DOHH2 (cell line): ENCODE measurements around the gene MYLK3.

ENCODE experiments used
- H3F3A ChIP-seq: fragments of 200-600 bp; sonication (generic), shearing (Covaris generic); 2 replicates; pipeline ENCODE4 v1.6.0; 2016; ENCODE audit warnings: antibody characterized with exemption, mild to moderate bottlenecking; ENCODE audit not compliant: control insufficient read depth, insufficient read depth
- H3K27ac ChIP-seq: fragments of 200-600 bp; sonication (generic); 2 replicates; pipeline ENCODE4 v1.5.1; 2014; ENCODE audit warnings: low read depth, mild to moderate bottlenecking, low read length, moderate library complexity
- H3K27me3 ChIP-seq: fragments of 200-600 bp; sonication (generic); 2 replicates; pipeline ENCODE4 v1.6.1; 2014; ENCODE audit warnings: mild to moderate bottlenecking, low read length, mixed read lengths; ENCODE audit not compliant: control insufficient read depth
- H3K36me3 ChIP-seq: fragments of 200-600 bp; sonication (generic); 2 replicates; pipeline ENCODE4 v1.6.1; 2014; ENCODE audit warnings: mild to moderate bottlenecking, low read length, moderate library complexity, mixed read lengths; ENCODE audit not compliant: control insufficient read depth
- H3K4me1 ChIP-seq: fragments of 200-600 bp; sonication (generic); 2 replicates; pipeline ENCODE4 v1.6.1; 2014; ENCODE audit warnings: mild to moderate bottlenecking, low read length, mixed read lengths; ENCODE audit not compliant: control insufficient read depth
- H3K4me2 ChIP-seq: fragments of 200-600 bp; sonication (generic); 2 replicates; pipeline ENCODE4 v1.6.0; 2014; ENCODE audit warnings: mild to moderate bottlenecking, low read length, moderate library complexity
- H3K4me3 ChIP-seq: fragments of 200-600 bp; sonication (generic); 2 replicates; pipeline ENCODE4 v1.5.1; 2014; ENCODE audit warnings: mild to moderate bottlenecking, low read length, mixed read lengths
- H3K79me2 ChIP-seq: fragments of 200-600 bp; sonication (generic); 2 replicates; pipeline ENCODE4 v1.6.1; 2014; ENCODE audit warnings: mild to moderate bottlenecking, low read length, mixed read lengths; ENCODE audit not compliant: control insufficient read depth
- H3K9me2 ChIP-seq: fragments of 200-600 bp; sonication (generic); replicated peaks from 2 replicates; pipeline ENCODE4 v1.6.1; 2014; ENCODE audit warnings: mild to moderate bottlenecking, low read length, mixed read lengths; ENCODE audit not compliant: control insufficient read depth
- H3K9me3 ChIP-seq: fragments of 200-600 bp; sonication (generic); 2 replicates; pipeline ENCODE4 v1.6.1; 2014; ENCODE audit warnings: antibody characterized with exemption, low read length, mixed read lengths; ENCODE audit not compliant: control insufficient read depth, insufficient read depth
- H4K20me1 ChIP-seq: fragments of 200-600 bp; sonication (generic); 2 replicates; pipeline ENCODE4 v1.6.0; 2014; ENCODE audit warnings: low read depth, mild to moderate bottlenecking, antibody characterized with exemption, low read length, moderate library complexity; ENCODE audit not compliant: control insufficient read depth, insufficient read depth
- CTCF ChIP-seq: fragments of 200-600 bp; sonication (generic); IDR thresholded peaks from one replicate; pipeline ENCODE4 v1.5.1; 2014; ENCODE audit warnings: antibody characterized with exemption, mild to moderate bottlenecking, low read depth, low read length; ENCODE audit not compliant: poor library complexity, severe bottlenecking
- EZH2phosphoT487 ChIP-seq: fragments of 200-600 bp; sonication (generic); IDR thresholded peaks from 2 replicates; pipeline ENCODE4 v1.6.1; 2017; ENCODE audit warnings: borderline replicate concordance, mild to moderate bottlenecking, antibody characterized with exemption, low read length, moderate library complexity, mixed read lengths

MYLK3 gene

GRCh38 chr16:46719528-46719927, 28.6 kb downstream of the MYLK3 start:
- no peaks in the 10 kb centered on the region for H3K79me2 ChIP-seq
- TF ChIP-seq EZH2phosphoT487 = no peak
- TF ChIP-seq CTCF = no peak
- H3K27ac ChIP-seq = no peak overlapping the region
- no peaks in the 10 kb centered on the region for H4K20me1 ChIP-seq
- no peaks in the 10 kb centered on the region for H3K9me3 ChIP-seq
- no peaks in the 10 kb centered on the region for H3K27me3 ChIP-seq
- no peaks in the 10 kb centered on the region for H3K4me1 ChIP-seq
- H3K9me2 ChIP-seq = no peaks in the 10 kb centered on the region
- no peak overlapping the region for H3K4me2 ChIP-seq
- no peak overlapping the region for H3K4me3 ChIP-seq
- no peaks in the 10 kb centered on the region for H3K36me3 ChIP-seq
- H3F3A ChIP-seq = no peaks in the 10 kb centered on the region

GRCh38 chr16:46718214-46718613, 29.9 kb downstream of the MYLK3 start:
- Histone ChIP-seq H3K4me1 (peaks cover 6% of the 10 kb centered on the region), H3K9me3 (no peaks in the 10 kb centered on the region), H3K27me3 (no peaks in the 10 kb centered on the region), H3K4me2 (no peak overlapping the region), H4K20me1 (no peaks in the 10 kb centered on the region), H3K9me2 (no peaks in the 10 kb centered on the region), H3K36me3 (no peaks in the 10 kb centered on the region), H3K79me2 (no peaks in the 10 kb centered on the region), H3K4me3 (no peak overlapping the region), H3K27ac (no peak overlapping the region), H3F3A (no peaks in the 10 kb centered on the region)
- no peak for TF ChIP-seq CTCF
- TF ChIP-seq EZH2phosphoT487 = no peak

GRCh38 chr16:46717692-46718091, 30.5 kb downstream of the MYLK3 start:
- Histone ChIP-seq H3K4me2 (no peak overlapping the region), H3K9me2 (no peaks in the 10 kb centered on the region), H3K4me3 (no peak overlapping the region), H3K27me3 (no peaks in the 10 kb centered on the region), H3K79me2 (no peaks in the 10 kb centered on the region), H4K20me1 (no peaks in the 10 kb centered on the region), H3K27ac (no peak overlapping the region), H3K9me3 (no peaks in the 10 kb centered on the region), H3K4me1 (peaks cover 11% of the 10 kb centered on the region), H3F3A (no peaks in the 10 kb centered on the region), H3K36me3 (no peaks in the 10 kb centered on the region)
- TF ChIP-seq EZH2phosphoT487 (no peak), CTCF (no peak)

- Histone ChIP-seq H3K9me2 (no peaks in the 10 kb centered on the region), H3K9me3 (no peaks in the 10 kb centered on the region), H4K20me1 (no peaks in the 10 kb centered on the region), H3F3A (no peaks in the 10 kb centered on the region), H3K27me3 (no peaks in the 10 kb centered on the region), H3K79me2 (no peaks in the 10 kb centered on the region), H3K4me2 (no peak overlapping the region), H3K27ac (no peak overlapping the region), H3K4me3 (no peak overlapping the region), H3K36me3 (no peaks in the 10 kb centered on the region), H3K4me1 (peaks cover 14% of the 10 kb centered on the region)
- TF ChIP-seq CTCF (no peak), EZH2phosphoT487 (no peak)
Observed at GRCh38 chr16:46715769-46716305, 32.3 kb downstream of the MYLK3 start.
